HK-2 (cell line): ENCODE results near the gene CRABP1.

ENCODE experiments used
- DNase-seq: peaks from one replicate; pipeline ENCODE4 v3.0.0-alpha.2; 2018; ENCODE audit not compliant: unreplicated experiment

CRABP1 gene

GRCh38 chr15:78347586-78348543 lies 7.7 kb downstream of the CRABP1 start:
- DNase-seq = no peak

- DNase-seq = no peak
These were observed 9.9 kb downstream of the CRABP1 start for GRCh38 chr15:78350058-78350457.

GRCh38 chr15:78351539-78351938 lies 11.4 kb downstream of the CRABP1 start:
- DNase-seq = no peak

GRCh38 chr15:78353093-78353492 lies 12.9 kb downstream of the CRABP1 start:
- DNase-seq = no peak

GRCh38 chr15:78355177-78355576 lies 15.0 kb downstream of the CRABP1 start:
- DNase-seq = no peak

- no peak for DNase-seq
These were observed 18.1 kb downstream of the CRABP1 start for GRCh38 chr15:78358102-78358870.

GRCh38 chr15:78359041-78359808 lies 19.1 kb downstream of the CRABP1 start:
- DNase-seq = no peak

GRCh38 chr15:78360367-78360801 lies 20.2 kb downstream of the CRABP1 start:
- DNase-seq = no peak

GRCh38 chr15:78360958-78361718 lies 21.0 kb downstream of the CRABP1 start:
- DNase-seq = no peak

- no peak for DNase-seq
These were observed 21.8 kb downstream of the CRABP1 start for GRCh38 chr15:78361771-78362506.

- no peak for DNase-seq
These were observed 22.7 kb downstream of the CRABP1 start for GRCh38 chr15:78362716-78363380.

- DNase-seq = no peak
These were observed 23.2 kb downstream of the CRABP1 start for GRCh38 chr15:78363381-78363734.

GRCh38 chr15:78364233-78364632 lies 24.1 kb downstream of the CRABP1 start:
- no peak for DNase-seq

- no peak for DNase-seq
These were observed 25.8 kb downstream of the CRABP1 start for GRCh38 chr15:78365917-78366316.

GRCh38 chr15:78366342-78366741 lies 26.2 kb downstream of the CRABP1 start:
- DNase-seq = no peak

- no peak for DNase-seq
These were observed 28.5 kb downstream of the CRABP1 start for GRCh38 chr15:78368651-78369050.

GRCh38 chr15:78369161-78369560 lies 29.0 kb downstream of the CRABP1 start:
- DNase-seq = no peak

GRCh38 chr15:78370013-78370412 lies 29.9 kb downstream of the CRABP1 start:
- no peak for DNase-seq

GRCh38 chr15:78372880-78373279 lies 32.7 kb downstream of the CRABP1 start:
- DNase-seq = no peak
